Omental fat pad (tissue), 4 donors: ENCODE measurements around the gene LHX3. TPM values are rescaled to one million over a fixed set of nuclear protein-coding genes. Genes with fewer than 3 reads are reported as not detected.

Source experiments
- ATAC-seq: fragments of 150-250 bp; one replicate; pipeline ENCODE4 v1.9.1; 2016; ENCODE audit warnings: mild to moderate bottlenecking, moderate library complexity; ENCODE audit not compliant: low FRiP score
- DNase-seq: peaks from one replicate; pipeline ENCODE4 v3.0.0-alpha.2; 2019; ENCODE audit warnings: low spot score
- CTCF ChIP-seq, 3 donors: fragments of 450-650 bp; IDR thresholded peaks; one replicate each; pipeline ENCODE4 v1.5.1; 2016 to 2017; ENCODE audit warnings: antibody characterized with exemption in 3 of 3, mild to moderate bottlenecking in 3 of 3, moderate library complexity in 2 of 3
- total RNA-seq, 4 donors: library from RNA; depleted of rRNA; stranded (reverse); fragments of >200 nt; gene quantifications; one replicate each; pipeline ENCODE4 v1.1.0, GENCODE V29; 2016

The LHX3 gene
- total RNA-seq, 4 donors from 2014 or later: not detected

- no peak for ATAC-seq
- no peak for TF ChIP-seq CTCF (IDR thresholded peaks at IDR 0.05)
- DNase-seq: no peak
Measured at GRCh38 chr9:136204145-136204805, 653 bp downstream of the LHX3 start.

GRCh38 chr9:136203408-136204144, 1.4 kb downstream of the LHX3 start:
- ATAC-seq (no peak), DNase-seq (no peak)
- no peak for TF ChIP-seq CTCF (IDR thresholded peaks at IDR 0.05)

DNA sequence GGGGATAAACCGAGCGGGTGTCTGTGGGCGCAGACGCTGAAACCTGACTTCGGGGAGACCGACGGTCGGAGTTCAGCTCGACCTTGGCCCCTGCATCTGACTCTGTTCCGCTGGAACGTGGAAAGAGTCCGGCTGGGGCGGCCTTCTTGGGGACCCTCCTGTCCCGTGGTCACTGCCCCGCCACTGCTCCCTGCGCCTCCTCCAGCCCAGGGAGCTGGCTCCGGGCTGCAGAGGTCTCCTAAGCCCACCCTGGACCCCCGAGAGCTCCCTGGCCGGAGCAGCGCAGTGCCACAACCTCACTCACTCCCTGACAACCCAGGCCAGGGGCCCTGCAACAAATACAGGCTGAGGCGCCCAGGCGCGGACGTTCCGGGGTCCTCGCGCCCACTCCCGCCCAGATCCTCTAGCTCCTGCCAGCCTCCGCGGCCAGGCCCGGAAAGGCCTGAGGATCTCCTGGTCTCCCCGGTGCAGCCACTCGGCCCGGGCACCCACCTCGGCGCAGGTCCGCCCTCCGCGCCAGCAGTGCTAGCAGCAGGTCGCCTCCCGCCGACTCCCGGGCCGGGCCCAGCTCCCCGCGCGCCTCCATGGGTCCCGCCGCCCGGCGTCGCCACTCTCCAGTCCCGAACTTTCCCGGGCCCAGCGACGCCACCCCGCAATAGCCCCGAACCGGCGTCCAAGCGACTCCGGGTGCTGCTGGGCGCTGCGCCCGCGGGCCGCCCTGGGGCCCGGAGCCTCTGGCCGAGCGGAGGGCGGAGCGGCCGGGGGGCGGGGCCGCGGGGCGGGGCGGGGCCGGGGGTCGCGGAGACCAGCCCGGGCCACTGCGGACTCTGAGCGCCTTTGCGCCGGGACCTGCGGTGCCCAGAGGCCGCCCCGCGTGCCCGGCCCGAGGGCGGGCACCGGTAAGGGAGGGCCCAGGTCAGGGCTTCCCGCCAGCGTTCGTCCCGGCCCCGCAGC, 2.2 kb downstream of the LHX3 start:
- DNase-seq (no peak), ATAC-seq (no peak)
- TF ChIP-seq CTCF (IDR thresholded peaks at IDR 0.05): no peak

- ATAC-seq: no peak
- DNase-seq: no peak
- TF ChIP-seq CTCF (IDR thresholded peaks at IDR 0.05): no peak
Measured at GRCh38 chr9:136201609-136202453, 3.1 kb downstream of the LHX3 start.

DNA sequence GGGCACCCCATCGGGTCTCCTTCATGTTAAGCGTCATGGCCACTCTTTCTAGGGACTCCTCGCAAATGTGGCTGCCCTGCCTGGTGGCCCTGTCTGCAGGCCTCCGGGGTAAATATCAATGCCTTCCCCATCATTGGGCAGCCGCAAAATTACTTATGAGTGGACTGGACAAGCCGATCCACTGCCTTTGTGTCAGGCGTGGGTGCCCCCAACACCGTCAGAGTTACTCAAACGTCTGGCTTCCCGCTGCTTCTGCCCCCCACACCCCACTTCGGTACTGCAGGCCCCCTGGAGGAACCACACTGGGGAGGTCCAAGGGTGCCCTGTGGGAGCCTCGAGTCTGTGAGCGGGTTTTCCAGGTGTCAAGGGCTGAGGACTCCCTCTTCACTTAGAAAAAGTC, 3.8 kb downstream of the LHX3 start:
- no peak for ATAC-seq
- TF ChIP-seq CTCF (IDR thresholded peaks at IDR 0.05): no peak
- no peak for DNase-seq

DNA sequence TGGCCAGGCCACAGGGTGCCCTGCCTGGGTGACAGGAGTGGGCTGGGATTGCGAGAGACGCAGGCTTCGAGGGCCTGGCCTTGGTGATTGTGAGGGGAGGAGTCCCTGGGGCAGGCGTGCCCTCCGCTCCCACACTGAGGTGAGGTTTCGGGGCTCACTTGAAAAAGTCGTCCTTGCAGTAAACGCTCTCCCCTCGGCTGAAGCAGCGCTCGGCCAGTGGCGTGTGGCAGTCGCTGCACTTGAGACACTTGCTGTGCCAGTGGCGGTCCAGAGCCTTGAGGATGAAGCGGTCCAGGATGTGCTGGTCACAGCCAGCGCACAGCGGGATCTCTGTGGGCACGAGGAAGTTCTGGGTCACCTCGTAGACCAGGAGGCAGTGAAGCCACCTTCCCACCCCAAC, 4.5 kb downstream of the LHX3 start:
- TF ChIP-seq CTCF (IDR thresholded peaks at IDR 0.05): no peak

More for the DNA sequence above, 4.5 kb downstream of the LHX3 start:
- ATAC-seq: no peak
- no peak for DNase-seq
